H9 (cell line): ENCODE data around the gene CHSY1. TPM values are rescaled to one million over a fixed set of nuclear protein-coding genes. Genes with fewer than 3 reads are reported as not detected.
A peak's percentile ranks its signal among the peaks of the same experiment; 100 is the strongest.

Source experiments
- DNase-seq: peaks from one replicate; pipeline ENCODE4 v3.0.0-alpha.2; 2017
- H2AFZ ChIP-seq: one replicate; pipeline ENCODE4 v1.6.1; 2013; ENCODE audit warnings: mild to moderate bottlenecking, low read length, control low read depth, moderate library complexity
- H2AK5ac ChIP-seq: 2 replicates; pipeline ENCODE4 v1.6.1; 2013; ENCODE audit warnings: low read length, control low read depth, mixed read lengths; ENCODE audit not compliant: insufficient read length
- H2BK120ac ChIP-seq: one replicate; pipeline ENCODE4 v1.6.1; 2013; ENCODE audit warnings: low read depth, mild to moderate bottlenecking, low read length, control low read depth, inconsistent platforms; ENCODE audit not compliant: poor library complexity, severe bottlenecking
- H2BK12ac ChIP-seq: 2 replicates; pipeline ENCODE4 v1.6.1; 2013; ENCODE audit warnings: low read length, control low read depth, mixed read lengths, low read depth; ENCODE audit not compliant: insufficient read length
- H2BK15ac ChIP-seq: 2 replicates; pipeline ENCODE4 v1.6.1; 2013; ENCODE audit warnings: low read depth, low read length, control low read depth
- H2BK20ac ChIP-seq: one replicate; pipeline ENCODE4 v1.6.1; 2013; ENCODE audit warnings: low read depth, mild to moderate bottlenecking, low read length, control low read depth, inconsistent platforms; ENCODE audit not compliant: poor library complexity, severe bottlenecking
- H2BK5ac ChIP-seq: 2 replicates; pipeline ENCODE4 v1.6.1; 2013; ENCODE audit warnings: low read length, control low read depth, mixed read lengths; ENCODE audit not compliant: insufficient read length
- H3K14ac ChIP-seq: 2 replicates; pipeline ENCODE4 v1.6.1; 2013; ENCODE audit warnings: low read length, control low read depth; ENCODE audit not compliant: insufficient read depth
- H3K18ac ChIP-seq: 2 replicates; pipeline ENCODE4 v1.6.1; 2013; ENCODE audit warnings: low read depth, mild to moderate bottlenecking, mixed read lengths, low read length, control low read depth; ENCODE audit not compliant: insufficient read length
- H3K23ac ChIP-seq: 2 replicates; pipeline ENCODE4 v1.6.1; 2013; ENCODE audit warnings: low read length, control low read depth, mixed read lengths, low read depth; ENCODE audit not compliant: insufficient read length
- H3K23me2 ChIP-seq: 2 replicates; pipeline ENCODE4 v1.6.1; 2013; ENCODE audit warnings: low read depth, mild to moderate bottlenecking, mixed read lengths, low read length, control low read depth; ENCODE audit not compliant: insufficient read length, poor library complexity, severe bottlenecking
- H3K27ac ChIP-seq: 2 replicates; pipeline ENCODE4 v1.5.1; 2013; ENCODE audit warnings: low read length, control low read depth, mixed read lengths, low read depth; ENCODE audit not compliant: insufficient read length
- H3K27me3 ChIP-seq: 2 replicates; pipeline ENCODE4 v1.6.1; 2013; ENCODE audit warnings: low read length, control low read depth, inconsistent platforms; ENCODE audit not compliant: insufficient read depth
- H3K4ac ChIP-seq: 2 replicates; pipeline ENCODE4 v1.6.1; 2013; ENCODE audit warnings: low read depth, mild to moderate bottlenecking, control low read depth, inconsistent platforms, low read length, moderate library complexity
- H3K4me1 ChIP-seq: 2 replicates; pipeline ENCODE4 v1.6.1; 2013; ENCODE audit warnings: low read length, control low read depth, inconsistent platforms; ENCODE audit not compliant: insufficient read depth
- H3K4me2 ChIP-seq: 2 replicates; pipeline ENCODE4 v1.6.1; 2013; ENCODE audit warnings: low read length, control low read depth, mixed read lengths; ENCODE audit not compliant: insufficient read length, insufficient read depth
- H3K56ac ChIP-seq: 2 replicates; pipeline ENCODE4 v1.6.1; 2013; ENCODE audit warnings: low read depth, mild to moderate bottlenecking, mixed read lengths, low read length, control low read depth; ENCODE audit not compliant: insufficient read length
- H3K79me1 ChIP-seq: 2 replicates; pipeline ENCODE4 v1.6.1; 2013; ENCODE audit warnings: low read depth, mild to moderate bottlenecking, moderate library complexity, low read length, control low read depth, inconsistent platforms; ENCODE audit not compliant: insufficient read depth, poor library complexity, severe bottlenecking
- H3K79me2 ChIP-seq: 2 replicates; pipeline ENCODE4 v1.6.1; 2013; ENCODE audit warnings: low read length, control low read depth, inconsistent platforms; ENCODE audit not compliant: insufficient read depth
- H3K9ac ChIP-seq: 2 replicates; pipeline ENCODE4 v1.6.1; 2013; ENCODE audit warnings: low read length, control low read depth, mixed read lengths; ENCODE audit not compliant: insufficient read length; ENCODE audit errors: extremely low read depth
- H3K9me3 ChIP-seq: one replicate; pipeline ENCODE4 v1.6.1; 2013; ENCODE audit warnings: low read depth, low read length, inconsistent platforms; ENCODE audit not compliant: control insufficient read depth
- H3T11ph ChIP-seq: one replicate; pipeline ENCODE4 v1.6.1; 2013; ENCODE audit warnings: mild to moderate bottlenecking, low read length, control low read depth, inconsistent platforms
- H4K20me1 ChIP-seq: one replicate; pipeline ENCODE4 v1.6.1; 2013; ENCODE audit not compliant: control insufficient read depth, insufficient read length, insufficient read depth
- H4K5ac ChIP-seq: 2 replicates; pipeline ENCODE4 v1.6.1; 2013; ENCODE audit warnings: low read depth, mild to moderate bottlenecking, mixed read lengths, low read length, control low read depth; ENCODE audit not compliant: insufficient read length
- H4K8ac ChIP-seq: replicated peaks from 2 replicates; pipeline ENCODE4 v1.6.1; 2013; ENCODE audit warnings: low read length, control low read depth, mixed read lengths, low read depth; ENCODE audit not compliant: insufficient read length
- H4K91ac ChIP-seq: 2 replicates; pipeline ENCODE4 v1.6.1; 2013; ENCODE audit warnings: low read depth, mild to moderate bottlenecking, moderate library complexity, mixed read lengths, low read length, control low read depth; ENCODE audit not compliant: insufficient read length
- H3K27ac Mint-ChIP-seq, 3 experiments: 2 replicates in 2 of 3; 3 replicates in 1 of 3; pipeline ENCODE4 v1.8.0; 2020 to 2021; ENCODE audit warnings: mixed read lengths in 3 of 3, mild to moderate bottlenecking in 1 of 3, moderate library complexity in 1 of 3
- H3K27me3 Mint-ChIP-seq: 2 replicates; pipeline ENCODE4 v1.8.0; 2021; ENCODE audit warnings: low read depth, mild to moderate bottlenecking, moderate library complexity, mixed read lengths
- H3K36me3 Mint-ChIP-seq, 3 experiments: 2 replicates in 2 of 3; 3 replicates in 1 of 3; pipeline ENCODE4 v1.8.0; 2020 to 2021; ENCODE audit warnings: low read depth in 3 of 3, mixed read lengths in 3 of 3; ENCODE audit not compliant: insufficient read depth in 1 of 3
- H3K4me1 Mint-ChIP-seq, 2 experiments: 2 replicates each; pipeline ENCODE4 v1.8.0; 2020; ENCODE audit warnings: mixed read lengths in 2 of 2
- H3K4me3 Mint-ChIP-seq, 2 experiments: 2 replicates in 1 of 2; 3 replicates in 1 of 2; pipeline ENCODE4 v1.8.0; 2020 to 2021; ENCODE audit warnings: mild to moderate bottlenecking in 2 of 2, mixed read lengths in 2 of 2, moderate library complexity in 1 of 2
- H3K9me3 Mint-ChIP-seq, 2 experiments: 2 replicates in 1 of 2; 3 replicates in 1 of 2; pipeline ENCODE4 v1.8.0; 2020; ENCODE audit warnings: mild to moderate bottlenecking in 2 of 2, mixed read lengths in 2 of 2, moderate library complexity in 1 of 2
- CTCF ChIP-seq: fragments of 200-600 bp; sonication (generic); conservative IDR thresholded peaks from 3 replicates; pipeline ENCODE4 v1.8.0; 2021; ENCODE audit warnings: antibody characterized with exemption, mild to moderate bottlenecking
- WGBS: extraction: QIAGEN DNeasy Blood & Tissue Kit; methylation state at CpG from one replicate; pipeline ENCODE4 v1.1.7; 2013; ENCODE audit warnings: missing lambda C conversion rate, low lambda C conversion rate, mixed read lengths; ENCODE audit not compliant: insufficient read length; ENCODE audit errors: extremely low coverage; 5-methylcytosine and 5-hydroxymethylcytosine counted together
- total RNA-seq: library from RNA; stranded (reverse); gene quantifications from 2 replicates; pipeline ENCODE4 v1.2.1, GENCODE V29; 2021

CHSY1 gene
- total RNA-seq, 1 experiment from 2014 or later: 68.3 TPM

- Histone ChIP-seq H3T11ph (no peak overlapping the region), H4K20me1 (no peaks in the 10 kb centered on the region), H3K9me3 (no peaks in the 10 kb centered on the region), H3K4me2 (no peak overlapping the region), H2BK120ac (no peak overlapping the region), H2BK15ac (no peak overlapping the region), H2AFZ (no peak overlapping the region), H4K5ac (no peak overlapping the region), H3K4ac (no peak overlapping the region), H3K79me2 (peaks cover 45% of the 10 kb centered on the region), H3K27me3 (no peaks in the 10 kb centered on the region), H2BK12ac (no peak overlapping the region), H3K27ac (no peak overlapping the region), H2BK5ac (no peak overlapping the region), H3K4me1 (peaks cover 15% of the 10 kb centered on the region), H3K9ac (no peak overlapping the region), H3K18ac (no peak overlapping the region), H3K14ac (no peak overlapping the region; the same call in 1 of the 2 replicates), H3K23ac (no peak overlapping the region), H2BK20ac (no peak overlapping the region), H3K23me2 (peaks cover 2% of the 10 kb centered on the region), H4K8ac (no peak overlapping the region), H3K79me1 (peaks cover 12% of the 10 kb centered on the region), H3K56ac (no peak overlapping the region), H2AK5ac (no peak overlapping the region), H4K91ac (no peak overlapping the region)
- TF ChIP-seq CTCF: no peak
- peak overlapping the region; percentile 54 to 86 (median 83); a peak in 6 of 7 replicates for H3K27ac Mint-ChIP-seq
- no peaks in the 10 kb centered on the region for H3K36me3 Mint-ChIP-seq
- H3K9me3 Mint-ChIP-seq: no peaks in the 10 kb centered on the region
- H3K27me3 Mint-ChIP-seq: no peaks in the 10 kb centered on the region; the same call in 1 of the 2 replicates
- no CpG with 5 or more reads among the region's 6 CpGs for WGBS
- DNase-seq: no peak
- peaks cover 55 to 60% of the 10 kb centered on the region in 2 experiments for H3K4me1 Mint-ChIP-seq
- no peak overlapping the region for H3K4me3 Mint-ChIP-seq
Measured at GRCh38 chr15:101198800-101199199, 53.0 kb downstream of the CHSY1 start.
